Measurements from ENCODE around the gene ABLIM3.

DNA sequence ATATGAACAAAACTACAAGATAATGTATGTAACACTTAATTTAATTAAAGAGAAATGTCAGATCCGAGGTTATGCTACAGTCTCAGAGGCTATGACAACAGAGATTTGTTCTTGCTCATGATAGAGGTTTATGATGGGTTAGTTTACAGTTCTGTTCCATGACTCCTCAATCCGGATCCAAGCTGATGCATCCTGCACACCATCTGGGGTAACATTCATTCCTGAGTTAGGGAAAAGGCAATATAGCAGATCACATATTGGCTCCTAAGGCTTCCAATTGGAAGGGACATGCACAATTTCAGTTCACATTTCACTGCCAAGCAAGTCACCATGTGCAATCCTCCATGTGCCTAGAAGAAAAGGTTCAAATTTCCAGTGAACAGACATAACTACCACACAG lies 40.4 kb downstream of the ABLIM3 start:
- TF ChIP-seq POLR2AphosphoS5 (IDR thresholded peaks at IDR 0.05; ENCODE audit: low read depth, low read length) (no peak), FOXP2 (optimal IDR thresholded peaks at IDR 0.05; ENCODE audit: borderline replicate concordance, extremely low read depth, extremely low read length, insufficient read depth) (no peak)
- TF ChIP-seq, protein P1, sequence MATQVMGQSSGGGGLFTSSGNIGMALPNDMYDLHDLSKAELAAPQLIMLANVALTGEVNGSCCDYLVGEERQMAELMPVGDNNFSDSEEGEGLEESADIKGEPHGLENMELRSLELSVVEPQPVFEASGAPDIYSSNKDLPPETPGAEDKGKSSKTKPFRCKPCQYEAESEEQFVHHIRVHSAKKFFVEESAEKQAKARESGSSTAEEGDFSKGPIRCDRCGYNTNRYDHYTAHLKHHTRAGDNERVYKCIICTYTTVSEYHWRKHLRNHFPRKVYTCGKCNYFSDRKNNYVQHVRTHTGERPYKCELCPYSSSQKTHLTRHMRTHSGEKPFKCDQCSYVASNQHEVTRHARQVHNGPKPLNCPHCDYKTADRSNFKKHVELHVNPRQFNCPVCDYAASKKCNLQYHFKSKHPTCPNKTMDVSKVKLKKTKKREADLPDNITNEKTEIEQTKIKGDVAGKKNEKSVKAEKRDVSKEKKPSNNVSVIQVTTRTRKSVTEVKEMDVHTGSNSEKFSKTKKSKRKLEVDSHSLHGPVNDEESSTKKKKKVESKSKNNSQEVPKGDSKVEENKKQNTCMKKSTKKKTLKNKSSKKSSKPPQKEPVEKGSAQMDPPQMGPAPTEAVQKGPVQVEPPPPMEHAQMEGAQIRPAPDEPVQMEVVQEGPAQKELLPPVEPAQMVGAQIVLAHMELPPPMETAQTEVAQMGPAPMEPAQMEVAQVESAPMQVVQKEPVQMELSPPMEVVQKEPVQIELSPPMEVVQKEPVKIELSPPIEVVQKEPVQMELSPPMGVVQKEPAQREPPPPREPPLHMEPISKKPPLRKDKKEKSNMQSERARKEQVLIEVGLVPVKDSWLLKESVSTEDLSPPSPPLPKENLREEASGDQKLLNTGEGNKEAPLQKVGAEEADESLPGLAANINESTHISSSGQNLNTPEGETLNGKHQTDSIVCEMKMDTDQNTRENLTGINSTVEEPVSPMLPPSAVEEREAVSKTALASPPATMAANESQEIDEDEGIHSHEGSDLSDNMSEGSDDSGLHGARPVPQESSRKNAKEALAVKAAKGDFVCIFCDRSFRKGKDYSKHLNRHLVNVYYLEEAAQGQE (IDR thresholded peaks at IDR 0.05; ENCODE audit: insufficient read depth in 1 of 2, low read depth in 2 of 2, low read length in 2 of 2), result no peak
